ENCODE results near the gene GDPD2.

DNA sequence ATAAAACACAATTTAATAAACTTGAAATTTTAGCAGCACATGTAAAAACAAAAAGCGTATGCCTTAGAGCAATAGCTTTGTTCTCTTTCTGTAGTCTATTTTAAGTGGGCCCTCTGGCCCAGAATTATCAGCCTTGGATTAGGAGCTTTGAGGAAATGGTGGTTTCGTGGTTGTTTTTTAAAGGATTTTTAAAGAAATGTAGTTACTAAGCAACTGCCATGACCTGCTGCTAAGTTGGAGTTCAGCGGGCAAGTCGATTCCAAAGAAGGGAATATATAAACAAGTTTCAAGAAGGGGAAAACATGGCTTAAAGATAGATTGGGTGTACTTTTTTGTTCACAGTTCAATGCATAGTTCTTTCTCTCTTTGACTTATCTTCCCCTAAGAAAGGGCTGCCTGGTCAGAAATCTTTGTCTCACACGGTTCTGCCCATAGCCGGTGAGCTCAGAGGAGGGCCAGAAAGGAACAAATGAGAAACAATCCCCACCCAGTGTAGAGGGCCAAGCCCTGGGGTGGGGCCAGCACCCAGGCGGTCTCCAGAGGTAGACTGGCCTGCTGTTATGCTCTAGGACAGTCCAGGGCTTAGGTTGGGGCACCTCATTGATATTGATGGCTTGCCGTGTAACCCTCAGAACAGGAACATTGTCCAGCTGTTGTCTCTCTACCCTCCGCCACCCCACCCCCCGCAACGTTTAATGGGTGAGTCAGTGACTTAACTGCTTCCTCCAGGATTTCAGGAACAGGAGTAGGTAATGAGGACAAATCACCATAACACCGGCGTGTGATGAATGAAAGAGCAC, 54.0 kb downstream of the GDPD2 start:
- TF ChIP-seq, protein P1, sequence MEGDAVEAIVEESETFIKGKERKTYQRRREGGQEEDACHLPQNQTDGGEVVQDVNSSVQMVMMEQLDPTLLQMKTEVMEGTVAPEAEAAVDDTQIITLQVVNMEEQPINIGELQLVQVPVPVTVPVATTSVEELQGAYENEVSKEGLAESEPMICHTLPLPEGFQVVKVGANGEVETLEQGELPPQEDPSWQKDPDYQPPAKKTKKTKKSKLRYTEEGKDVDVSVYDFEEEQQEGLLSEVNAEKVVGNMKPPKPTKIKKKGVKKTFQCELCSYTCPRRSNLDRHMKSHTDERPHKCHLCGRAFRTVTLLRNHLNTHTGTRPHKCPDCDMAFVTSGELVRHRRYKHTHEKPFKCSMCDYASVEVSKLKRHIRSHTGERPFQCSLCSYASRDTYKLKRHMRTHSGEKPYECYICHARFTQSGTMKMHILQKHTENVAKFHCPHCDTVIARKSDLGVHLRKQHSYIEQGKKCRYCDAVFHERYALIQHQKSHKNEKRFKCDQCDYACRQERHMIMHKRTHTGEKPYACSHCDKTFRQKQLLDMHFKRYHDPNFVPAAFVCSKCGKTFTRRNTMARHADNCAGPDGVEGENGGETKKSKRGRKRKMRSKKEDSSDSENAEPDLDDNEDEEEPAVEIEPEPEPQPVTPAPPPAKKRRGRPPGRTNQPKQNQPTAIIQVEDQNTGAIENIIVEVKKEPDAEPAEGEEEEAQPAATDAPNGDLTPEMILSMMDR (IDR thresholded peaks at IDR 0.05): no peak
- no peak for TF ChIP-seq POLR2A (IDR thresholded peaks at IDR 0.05)
